H9 (cell line): Measurements from ENCODE around the gene BNIP5. TPM values are rescaled to one million over a fixed set of nuclear protein-coding genes. Genes with fewer than 3 reads are reported as not detected.

Experiments
- DNase-seq: peaks from one replicate; pipeline ENCODE4 v3.0.0-alpha.2; 2017
- H2AFZ ChIP-seq: one replicate; pipeline ENCODE4 v1.6.1; 2013; ENCODE audit warnings: mild to moderate bottlenecking, low read length, control low read depth, moderate library complexity
- H2AK5ac ChIP-seq: 2 replicates; pipeline ENCODE4 v1.6.1; 2013; ENCODE audit warnings: low read length, control low read depth, mixed read lengths; ENCODE audit not compliant: insufficient read length
- H2BK120ac ChIP-seq: one replicate; pipeline ENCODE4 v1.6.1; 2013; ENCODE audit warnings: low read depth, mild to moderate bottlenecking, low read length, control low read depth, inconsistent platforms; ENCODE audit not compliant: poor library complexity, severe bottlenecking
- H2BK12ac ChIP-seq: 2 replicates; pipeline ENCODE4 v1.6.1; 2013; ENCODE audit warnings: low read length, control low read depth, mixed read lengths, low read depth; ENCODE audit not compliant: insufficient read length
- H2BK15ac ChIP-seq: 2 replicates; pipeline ENCODE4 v1.6.1; 2013; ENCODE audit warnings: low read depth, low read length, control low read depth
- H2BK20ac ChIP-seq: one replicate; pipeline ENCODE4 v1.6.1; 2013; ENCODE audit warnings: low read depth, mild to moderate bottlenecking, low read length, control low read depth, inconsistent platforms; ENCODE audit not compliant: poor library complexity, severe bottlenecking
- H2BK5ac ChIP-seq: 2 replicates; pipeline ENCODE4 v1.6.1; 2013; ENCODE audit warnings: low read length, control low read depth, mixed read lengths; ENCODE audit not compliant: insufficient read length
- H3K14ac ChIP-seq: 2 replicates; pipeline ENCODE4 v1.6.1; 2013; ENCODE audit warnings: low read length, control low read depth; ENCODE audit not compliant: insufficient read depth
- H3K18ac ChIP-seq: 2 replicates; pipeline ENCODE4 v1.6.1; 2013; ENCODE audit warnings: low read depth, mild to moderate bottlenecking, mixed read lengths, low read length, control low read depth; ENCODE audit not compliant: insufficient read length
- H3K23ac ChIP-seq: 2 replicates; pipeline ENCODE4 v1.6.1; 2013; ENCODE audit warnings: low read length, control low read depth, mixed read lengths, low read depth; ENCODE audit not compliant: insufficient read length
- H3K23me2 ChIP-seq: 2 replicates; pipeline ENCODE4 v1.6.1; 2013; ENCODE audit warnings: low read depth, mild to moderate bottlenecking, mixed read lengths, low read length, control low read depth; ENCODE audit not compliant: insufficient read length, poor library complexity, severe bottlenecking
- H3K27ac ChIP-seq: 2 replicates; pipeline ENCODE4 v1.5.1; 2013; ENCODE audit warnings: low read length, control low read depth, mixed read lengths, low read depth; ENCODE audit not compliant: insufficient read length
- H3K27me3 ChIP-seq: 2 replicates; pipeline ENCODE4 v1.6.1; 2013; ENCODE audit warnings: low read length, control low read depth, inconsistent platforms; ENCODE audit not compliant: insufficient read depth
- H3K4ac ChIP-seq: 2 replicates; pipeline ENCODE4 v1.6.1; 2013; ENCODE audit warnings: low read depth, mild to moderate bottlenecking, control low read depth, inconsistent platforms, low read length, moderate library complexity
- H3K4me1 ChIP-seq: 2 replicates; pipeline ENCODE4 v1.6.1; 2013; ENCODE audit warnings: low read length, control low read depth, inconsistent platforms; ENCODE audit not compliant: insufficient read depth
- H3K4me2 ChIP-seq: 2 replicates; pipeline ENCODE4 v1.6.1; 2013; ENCODE audit warnings: low read length, control low read depth, mixed read lengths; ENCODE audit not compliant: insufficient read length, insufficient read depth
- H3K56ac ChIP-seq: 2 replicates; pipeline ENCODE4 v1.6.1; 2013; ENCODE audit warnings: low read depth, mild to moderate bottlenecking, mixed read lengths, low read length, control low read depth; ENCODE audit not compliant: insufficient read length
- H3K79me1 ChIP-seq: 2 replicates; pipeline ENCODE4 v1.6.1; 2013; ENCODE audit warnings: low read depth, mild to moderate bottlenecking, moderate library complexity, low read length, control low read depth, inconsistent platforms; ENCODE audit not compliant: insufficient read depth, poor library complexity, severe bottlenecking
- H3K79me2 ChIP-seq: 2 replicates; pipeline ENCODE4 v1.6.1; 2013; ENCODE audit warnings: low read length, control low read depth, inconsistent platforms; ENCODE audit not compliant: insufficient read depth
- H3K9ac ChIP-seq: 2 replicates; pipeline ENCODE4 v1.6.1; 2013; ENCODE audit warnings: low read length, control low read depth, mixed read lengths; ENCODE audit not compliant: insufficient read length; ENCODE audit errors: extremely low read depth
- H3K9me3 ChIP-seq: one replicate; pipeline ENCODE4 v1.6.1; 2013; ENCODE audit warnings: low read depth, low read length, inconsistent platforms; ENCODE audit not compliant: control insufficient read depth
- H3T11ph ChIP-seq: one replicate; pipeline ENCODE4 v1.6.1; 2013; ENCODE audit warnings: mild to moderate bottlenecking, low read length, control low read depth, inconsistent platforms
- H4K20me1 ChIP-seq: one replicate; pipeline ENCODE4 v1.6.1; 2013; ENCODE audit not compliant: control insufficient read depth, insufficient read length, insufficient read depth
- H4K5ac ChIP-seq: 2 replicates; pipeline ENCODE4 v1.6.1; 2013; ENCODE audit warnings: low read depth, mild to moderate bottlenecking, mixed read lengths, low read length, control low read depth; ENCODE audit not compliant: insufficient read length
- H4K8ac ChIP-seq: replicated peaks from 2 replicates; pipeline ENCODE4 v1.6.1; 2013; ENCODE audit warnings: low read length, control low read depth, mixed read lengths, low read depth; ENCODE audit not compliant: insufficient read length
- H4K91ac ChIP-seq: 2 replicates; pipeline ENCODE4 v1.6.1; 2013; ENCODE audit warnings: low read depth, mild to moderate bottlenecking, moderate library complexity, mixed read lengths, low read length, control low read depth; ENCODE audit not compliant: insufficient read length
- H3K27ac Mint-ChIP-seq, 3 experiments: 2 replicates in 2 of 3; 3 replicates in 1 of 3; pipeline ENCODE4 v1.8.0; 2020 to 2021; ENCODE audit warnings: mixed read lengths in 3 of 3, mild to moderate bottlenecking in 1 of 3, moderate library complexity in 1 of 3
- H3K27me3 Mint-ChIP-seq: 2 replicates; pipeline ENCODE4 v1.8.0; 2021; ENCODE audit warnings: low read depth, mild to moderate bottlenecking, moderate library complexity, mixed read lengths
- H3K36me3 Mint-ChIP-seq, 3 experiments: 2 replicates in 2 of 3; 3 replicates in 1 of 3; pipeline ENCODE4 v1.8.0; 2020 to 2021; ENCODE audit warnings: low read depth in 3 of 3, mixed read lengths in 3 of 3; ENCODE audit not compliant: insufficient read depth in 1 of 3
- H3K4me1 Mint-ChIP-seq, 2 experiments: 2 replicates each; pipeline ENCODE4 v1.8.0; 2020; ENCODE audit warnings: mixed read lengths in 2 of 2
- H3K4me3 Mint-ChIP-seq, 2 experiments: 2 replicates in 1 of 2; 3 replicates in 1 of 2; pipeline ENCODE4 v1.8.0; 2020 to 2021; ENCODE audit warnings: mild to moderate bottlenecking in 2 of 2, mixed read lengths in 2 of 2, moderate library complexity in 1 of 2
- H3K9me3 Mint-ChIP-seq, 2 experiments: 2 replicates in 1 of 2; 3 replicates in 1 of 2; pipeline ENCODE4 v1.8.0; 2020; ENCODE audit warnings: mild to moderate bottlenecking in 2 of 2, mixed read lengths in 2 of 2, moderate library complexity in 1 of 2
- WGBS: extraction: QIAGEN DNeasy Blood & Tissue Kit; methylation state at CpG from one replicate; pipeline ENCODE4 v1.1.7; 2013; ENCODE audit warnings: missing lambda C conversion rate, low lambda C conversion rate, mixed read lengths; ENCODE audit not compliant: insufficient read length; ENCODE audit errors: extremely low coverage; 5-methylcytosine and 5-hydroxymethylcytosine counted together
- total RNA-seq: library from RNA; stranded (reverse); gene quantifications from 2 replicates; pipeline ENCODE4 v1.2.1, GENCODE V29; 2021
- TF ChIP-seq, protein P1 (sequence below): fragments of 200-600 bp; sonication (generic); conservative IDR thresholded peaks from 3 replicates; pipeline ENCODE4 v1.8.0; 2021; ENCODE audit warnings: antibody characterized with exemption, mild to moderate bottlenecking

BNIP5 gene
- total RNA-seq, 1 experiment from 2014 or later, result not detected

DNA sequence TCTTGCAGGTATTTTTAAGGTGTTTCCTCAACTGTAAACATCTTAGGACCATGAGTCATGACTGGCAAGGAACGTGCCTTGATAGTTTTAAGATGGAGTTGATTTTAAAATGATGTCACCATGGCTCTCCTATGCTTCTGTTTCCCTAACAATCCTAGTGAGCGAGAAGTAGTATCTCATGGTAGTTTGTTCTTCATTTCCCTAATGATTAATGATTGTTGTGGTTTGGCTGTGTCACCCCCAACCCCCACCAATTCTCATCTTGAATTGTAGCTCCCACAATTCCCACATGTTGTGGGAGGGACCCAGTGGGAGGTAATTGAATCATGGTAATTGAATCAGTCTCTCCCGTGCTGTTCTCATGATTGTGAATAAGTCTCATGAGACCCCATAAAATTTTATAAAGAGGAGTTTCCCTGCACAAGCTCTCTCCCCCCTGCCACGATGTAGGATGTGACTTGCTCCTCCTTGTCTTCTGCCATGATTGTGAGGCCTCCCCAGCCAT is 16.8 kb upstream of the BNIP5 start:
- no peak overlapping the region for H2AK5ac ChIP-seq
- no peak overlapping the region for H2BK20ac ChIP-seq
- no peak overlapping the region for H2BK120ac ChIP-seq
- no peaks in the 10 kb centered on the region for H3K27me3 ChIP-seq
- Mint-ChIP-seq H3K27me3 (peaks cover 4% of the 10 kb centered on the region), H3K36me3 (peaks cover 0 to 2% (median 0%) of the 10 kb centered on the region in 3 experiments; a peak in 2 of 7 replicates), H3K4me3 (no peak overlapping the region), H3K9me3 (peaks cover 2 to 3% of the 10 kb centered on the region in 2 experiments; a peak in 2 of 5 replicates), H3K4me1 (no peaks in the 10 kb centered on the region), H3K27ac (no peak overlapping the region)
- no peaks in the 10 kb centered on the region for H3K79me1 ChIP-seq
- no peak overlapping the region for H3K27ac ChIP-seq
- H3T11ph ChIP-seq, result no peak overlapping the region
- no peaks in the 10 kb centered on the region for H3K79me2 ChIP-seq
- no peak overlapping the region for H3K4ac ChIP-seq
- no CpG with 5 or more reads among the region's 4 CpGs for WGBS
- H2AFZ ChIP-seq, result no peak overlapping the region
- no peaks in the 10 kb centered on the region for H3K23me2 ChIP-seq
- H2BK12ac ChIP-seq, result no peak overlapping the region
- H2BK5ac ChIP-seq, result no peak overlapping the region
- H3K4me2 ChIP-seq, result no peak overlapping the region
- H3K18ac ChIP-seq, result no peak overlapping the region
- TF ChIP-seq, protein P1, sequence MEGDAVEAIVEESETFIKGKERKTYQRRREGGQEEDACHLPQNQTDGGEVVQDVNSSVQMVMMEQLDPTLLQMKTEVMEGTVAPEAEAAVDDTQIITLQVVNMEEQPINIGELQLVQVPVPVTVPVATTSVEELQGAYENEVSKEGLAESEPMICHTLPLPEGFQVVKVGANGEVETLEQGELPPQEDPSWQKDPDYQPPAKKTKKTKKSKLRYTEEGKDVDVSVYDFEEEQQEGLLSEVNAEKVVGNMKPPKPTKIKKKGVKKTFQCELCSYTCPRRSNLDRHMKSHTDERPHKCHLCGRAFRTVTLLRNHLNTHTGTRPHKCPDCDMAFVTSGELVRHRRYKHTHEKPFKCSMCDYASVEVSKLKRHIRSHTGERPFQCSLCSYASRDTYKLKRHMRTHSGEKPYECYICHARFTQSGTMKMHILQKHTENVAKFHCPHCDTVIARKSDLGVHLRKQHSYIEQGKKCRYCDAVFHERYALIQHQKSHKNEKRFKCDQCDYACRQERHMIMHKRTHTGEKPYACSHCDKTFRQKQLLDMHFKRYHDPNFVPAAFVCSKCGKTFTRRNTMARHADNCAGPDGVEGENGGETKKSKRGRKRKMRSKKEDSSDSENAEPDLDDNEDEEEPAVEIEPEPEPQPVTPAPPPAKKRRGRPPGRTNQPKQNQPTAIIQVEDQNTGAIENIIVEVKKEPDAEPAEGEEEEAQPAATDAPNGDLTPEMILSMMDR, result no peak
- H2BK15ac ChIP-seq, result no peak overlapping the region
- no peaks in the 10 kb centered on the region for H4K20me1 ChIP-seq
- H3K9ac ChIP-seq, result no peak overlapping the region
- DNase-seq, result no peak
- no peaks in the 10 kb centered on the region for H3K9me3 ChIP-seq
- no peaks in the 10 kb centered on the region for H3K4me1 ChIP-seq
- H3K14ac ChIP-seq, result no peak overlapping the region
- H3K56ac ChIP-seq, result no peak overlapping the region
- no peak overlapping the region for H4K91ac ChIP-seq
- H4K5ac ChIP-seq, result no peak overlapping the region
- no peak overlapping the region for H4K8ac ChIP-seq
- H3K23ac ChIP-seq, result no peak overlapping the region
